Skeletal muscle satellite cell (primary cell): ENCODE measurements around the gene JMJD8.

Experiments
- H3K27me3 ChIP-seq: 2 replicates; pipeline ENCODE4 v1.7.0; 2013; ENCODE audit warnings: low read length; ENCODE audit not compliant: control insufficient read depth, insufficient read depth
- H3K36me3 ChIP-seq: 2 replicates; pipeline ENCODE4 v1.7.0; 2013; ENCODE audit warnings: mild to moderate bottlenecking, control low read depth, low read length; ENCODE audit not compliant: insufficient read depth
- H3K4me1 ChIP-seq: 2 replicates; pipeline ENCODE4 v1.7.0; 2013; ENCODE audit warnings: low read length; ENCODE audit not compliant: control insufficient read depth, insufficient read depth
- H3K4me2 ChIP-seq: 2 replicates; pipeline ENCODE4 v1.7.0; 2013; ENCODE audit warnings: mild to moderate bottlenecking, low read length
- H3K4me3 ChIP-seq: 2 replicates; pipeline ENCODE4 v1.7.0; 2013; ENCODE audit warnings: low read length
- H3K9ac ChIP-seq: 2 replicates; pipeline ENCODE4 v1.7.0; 2013; ENCODE audit warnings: mild to moderate bottlenecking, low read depth, low read length, moderate library complexity
- H3K9me3 ChIP-seq: replicated peaks from 2 replicates; pipeline ENCODE4 v1.7.0; 2013; ENCODE audit warnings: mild to moderate bottlenecking, control low read depth, low read length

Gene JMJD8

DNA sequence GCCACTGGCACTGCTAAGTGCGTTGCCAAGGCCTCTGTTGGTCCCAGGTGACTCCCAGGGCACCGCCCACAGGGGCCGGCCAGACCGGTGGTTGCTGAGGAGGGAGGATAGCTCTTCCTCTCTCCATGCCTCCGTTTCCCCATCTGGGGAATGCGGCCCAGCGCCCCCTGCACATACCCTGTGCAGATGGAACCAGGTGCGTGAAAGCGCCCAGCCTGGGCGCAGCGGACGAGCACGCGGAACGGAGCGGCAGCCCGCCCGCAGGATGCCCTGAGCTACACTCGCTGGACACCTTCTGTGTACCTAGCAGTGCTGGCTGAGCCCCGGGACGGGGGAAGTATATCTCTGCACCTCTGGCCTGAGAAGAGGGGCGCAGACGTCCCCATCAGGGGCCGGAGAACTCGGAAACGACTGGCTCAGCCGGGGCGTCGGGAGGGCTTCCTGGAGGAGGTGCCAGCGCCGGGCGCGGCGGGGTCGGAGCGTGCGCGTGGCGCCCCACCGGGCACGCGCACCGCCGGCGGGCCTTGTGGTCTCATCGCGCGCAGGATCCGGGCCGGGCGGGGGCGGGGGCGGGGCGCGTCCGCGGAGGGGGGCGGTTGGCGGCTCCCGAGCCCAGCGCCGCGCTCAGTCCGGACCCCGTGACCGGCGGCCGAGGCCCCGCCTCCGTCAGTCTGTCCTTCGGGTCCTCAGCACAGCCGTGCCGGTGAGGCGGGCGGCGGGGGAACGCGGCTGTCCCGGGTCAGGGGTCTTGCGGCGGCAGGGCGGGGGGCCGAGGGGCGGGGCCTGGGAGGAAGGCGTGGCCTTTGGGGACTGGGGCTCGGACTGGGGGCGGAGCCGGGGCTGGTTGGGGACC, 42.5 kb upstream of the JMJD8 start, which contains the start of the genes CCDC78 and HAGHL:
Gene CCDC78 (minus strand): TSS at position 6 of the 853 bp plus-strand sequence. CDS start 76 bp downstream, outside the sequence.
Gene HAGHL (plus strand): TSS at position 669 of the 853 bp plus-strand sequence. CDS start 404 bp downstream, outside the sequence.
- H3K4me2 ChIP-seq, result peak within 1 kb of the TSS; percentile 93
- H3K36me3 ChIP-seq, result peaks cover 5% of the 10 kb centered on the region
- no peaks in the 10 kb centered on the region for H3K9me3 ChIP-seq
- peak within 1 kb of the TSS; percentile 67 for H3K9ac ChIP-seq
- peak within 1 kb of the TSS; percentile 75 for H3K4me3 ChIP-seq
- peaks cover 19% of the 10 kb centered on the region for H3K4me1 ChIP-seq
- H3K27me3 ChIP-seq, result no peaks in the 10 kb centered on the region

GRCh38 chr16:726188-726437, 42.0 kb upstream of the JMJD8 start:
- peak overlapping the region; percentile 93 for H3K4me2 ChIP-seq
- H3K4me3 ChIP-seq, result no peak overlapping the region
- no peaks in the 10 kb centered on the region for H3K9me3 ChIP-seq

DNA sequence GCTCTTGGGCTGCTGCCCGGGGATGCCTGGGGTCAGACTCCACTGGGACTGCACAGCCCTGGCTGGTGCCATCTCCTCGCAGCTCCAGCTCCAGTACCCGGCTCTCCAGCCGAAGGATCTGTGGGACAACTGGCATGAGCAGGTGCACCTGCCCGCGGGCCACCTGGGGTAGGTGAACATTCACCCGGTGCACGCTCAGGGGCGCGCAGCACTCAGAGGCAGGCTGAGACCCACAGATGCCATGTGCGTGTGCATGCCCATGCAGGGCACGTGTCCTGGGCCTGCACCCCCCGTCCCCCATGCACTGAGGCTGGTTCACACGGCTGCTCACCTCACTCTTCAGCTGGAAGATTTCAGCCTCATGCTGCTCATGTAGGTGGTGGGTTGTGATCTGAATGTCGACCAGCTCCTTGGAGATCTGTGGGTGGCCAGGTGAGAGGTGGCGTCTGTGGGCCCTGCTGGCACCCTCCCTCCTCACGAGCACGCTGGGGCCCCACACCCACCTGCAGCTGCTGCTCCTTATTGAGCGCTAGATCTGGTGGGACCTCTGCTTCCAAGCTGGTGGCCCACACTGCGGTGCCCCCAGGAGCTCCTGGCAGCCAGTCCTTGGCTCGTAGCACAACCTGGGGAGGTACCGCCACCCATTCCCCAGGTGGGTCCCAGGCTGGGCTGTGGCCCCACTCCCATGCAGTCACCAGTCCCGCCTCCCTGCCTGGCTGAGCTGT, 41.5 kb upstream of the JMJD8 start:
- no peak overlapping the region for H3K4me2 ChIP-seq
- no peaks in the 10 kb centered on the region for H3K9me3 ChIP-seq
- no peak overlapping the region for H3K9ac ChIP-seq
- peaks cover 24% of the 10 kb centered on the region for H3K4me1 ChIP-seq
- H3K4me3 ChIP-seq, result no peak overlapping the region
- no peaks in the 10 kb centered on the region for H3K27me3 ChIP-seq
- H3K36me3 ChIP-seq, result peaks cover 5% of the 10 kb centered on the region

More at GRCh38 chr16:726188-726437, 42.0 kb upstream of the JMJD8 start:
- H3K4me1 ChIP-seq, result peaks cover 24% of the 10 kb centered on the region
- H3K27me3 ChIP-seq, result no peaks in the 10 kb centered on the region
- peaks cover 5% of the 10 kb centered on the region for H3K36me3 ChIP-seq
- no peak overlapping the region for H3K9ac ChIP-seq

DNA sequence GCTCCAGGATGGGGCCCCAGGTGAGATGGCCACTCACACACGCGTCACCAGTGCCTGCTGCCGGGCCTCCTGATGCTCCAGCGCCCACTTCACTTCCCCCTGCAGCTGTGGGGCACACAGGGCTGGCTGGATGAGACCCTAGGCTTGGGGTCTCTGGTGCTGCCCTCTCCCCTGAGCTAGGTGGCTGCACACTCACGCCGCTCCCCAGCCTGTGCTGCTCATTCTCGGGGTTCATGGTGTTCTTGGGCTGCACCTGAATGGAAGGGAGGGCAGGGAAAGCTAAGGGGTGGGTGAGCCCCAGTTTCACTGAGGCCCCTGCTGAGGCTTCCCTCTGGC, 40.9 kb upstream of the JMJD8 start:
- Histone ChIP-seq H3K4me2 (no peak overlapping the region), H3K4me1 (peaks cover 29% of the 10 kb centered on the region), H3K9me3 (no peaks in the 10 kb centered on the region), H3K27me3 (no peaks in the 10 kb centered on the region), H3K9ac (no peak overlapping the region), H3K36me3 (peaks cover 5% of the 10 kb centered on the region), H3K4me3 (no peak overlapping the region)

DNA sequence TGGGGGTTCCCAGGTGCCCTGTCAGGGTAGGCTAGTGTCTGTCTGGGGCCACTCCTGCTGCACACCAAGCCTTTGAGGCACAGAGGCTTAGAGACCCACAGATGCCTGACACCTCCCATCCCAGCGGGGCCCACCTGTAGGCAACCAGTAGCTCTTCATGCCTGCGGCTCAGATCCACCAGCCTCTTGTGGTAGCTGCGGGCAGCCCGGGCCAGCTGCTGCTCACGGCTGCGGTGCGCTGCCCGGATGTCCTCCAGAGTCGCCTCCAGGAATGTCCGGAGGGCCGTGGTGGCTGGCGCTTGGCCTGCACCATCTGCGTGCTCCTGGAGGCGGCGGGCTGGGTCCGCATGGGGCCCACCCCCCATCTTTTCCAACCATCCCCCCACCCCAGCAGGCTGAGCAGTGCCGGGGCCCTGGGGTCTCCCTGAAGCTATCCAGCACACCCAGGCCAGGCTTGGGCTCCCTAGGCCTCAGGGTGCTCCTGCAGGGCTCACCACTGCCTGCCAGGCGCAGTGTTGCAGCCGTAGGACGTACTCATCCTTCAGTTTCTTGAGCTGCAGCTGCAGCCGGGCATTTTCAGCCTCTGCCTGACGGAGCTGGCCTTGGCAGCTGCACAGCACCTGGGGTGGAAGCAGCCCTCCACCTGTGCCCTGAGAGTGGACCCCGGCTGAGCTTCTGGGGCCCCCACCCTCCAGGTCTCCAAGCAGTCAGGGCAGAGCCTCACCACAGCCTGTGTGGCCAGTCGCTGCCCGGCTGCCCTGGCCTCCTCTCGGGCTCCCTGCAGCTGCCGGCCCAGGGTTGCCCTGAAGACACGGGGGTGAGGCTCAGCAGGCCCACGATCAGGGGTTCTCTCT, 40.3 kb upstream of the JMJD8 start:
- Histone ChIP-seq H3K4me2 (no peak overlapping the region), H3K9ac (no peak overlapping the region), H3K4me3 (no peak overlapping the region), H3K27me3 (no peaks in the 10 kb centered on the region), H3K9me3 (no peaks in the 10 kb centered on the region), H3K36me3 (peaks cover under 1% of the 10 kb centered on the region), H3K4me1 (peaks cover 35% of the 10 kb centered on the region)

DNA sequence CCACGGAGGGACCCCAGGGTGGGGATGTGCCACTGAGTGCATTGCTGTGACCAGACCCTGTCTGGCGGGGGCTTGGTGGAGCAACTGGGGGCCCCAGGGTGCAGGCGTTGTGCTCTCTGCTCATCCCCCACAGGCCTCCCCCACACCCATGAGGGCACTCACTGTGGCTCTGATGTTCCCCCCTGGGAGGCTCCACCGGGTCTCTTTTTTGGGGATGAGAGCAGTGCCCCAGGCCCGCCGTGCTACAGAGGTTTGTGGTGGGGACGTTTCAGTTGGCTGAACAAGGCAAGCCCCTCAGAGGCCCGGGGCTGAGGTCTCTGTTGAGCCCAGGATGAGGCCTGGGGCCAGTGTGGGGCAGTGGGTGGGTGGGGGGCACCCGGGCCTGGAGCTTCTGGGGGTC, 39.6 kb upstream of the JMJD8 start:
- Histone ChIP-seq H3K9ac (no peak overlapping the region), H3K4me2 (no peak overlapping the region), H3K9me3 (no peaks in the 10 kb centered on the region), H3K36me3 (no peaks in the 10 kb centered on the region), H3K4me1 (peaks cover 35% of the 10 kb centered on the region), H3K4me3 (no peak overlapping the region), H3K27me3 (no peaks in the 10 kb centered on the region)

GRCh38 chr16:722835-723633, 38.9 kb upstream of the JMJD8 start:
- Histone ChIP-seq H3K36me3 (no peaks in the 10 kb centered on the region), H3K9me3 (no peaks in the 10 kb centered on the region), H3K4me2 (no peak overlapping the region), H3K4me3 (no peak overlapping the region), H3K27me3 (no peaks in the 10 kb centered on the region), H3K4me1 (peaks cover 31% of the 10 kb centered on the region), H3K9ac (no peak overlapping the region)

- Histone ChIP-seq H3K4me3 (peak overlapping the region; percentile 100), H3K4me2 (peak overlapping the region; percentile 98), H3K9ac (peak overlapping the region; percentile 86), H3K36me3 (no peaks in the 10 kb centered on the region), H3K4me1 (peaks cover 25% of the 10 kb centered on the region), H3K27me3 (no peaks in the 10 kb centered on the region), H3K9me3 (no peaks in the 10 kb centered on the region)
Measured at GRCh38 chr16:721765-722540, 37.8 kb upstream of the JMJD8 start.

- Histone ChIP-seq H3K36me3 (no peaks in the 10 kb centered on the region), H3K9me3 (no peaks in the 10 kb centered on the region), H3K4me2 (peak within 1 kb of the TSS; percentile 98), H3K9ac (peak within 1 kb of the TSS; percentile 86), H3K4me3 (peak within 1 kb of the TSS; percentile 100), H3K4me1 (peaks cover 26% of the 10 kb centered on the region), H3K27me3 (no peaks in the 10 kb centered on the region)
Measured at GRCh38 chr16:720990-721764, 37.0 kb upstream of the JMJD8 start, which contains the start of gene ANTKMT. Gene ANTKMT, plus strand, starts transcription at chr16:721146. Its CDS starts 129 bp downstream, at chr16:721275.
